GM12878 (cell line): ENCODE measurements around the gene HINT2. TPM values are rescaled to one million over a fixed set of nuclear protein-coding genes. Genes with fewer than 3 reads are reported as not detected.

Source experiments
- BACH1 ChIP-seq: fragments of 450-650 bp; IDR thresholded peaks from 2 replicates; pipeline ENCODE4 v1.6.1; 2017; ENCODE audit warnings: mild to moderate bottlenecking, borderline replicate concordance
- CHD1 ChIP-seq: IDR thresholded peaks from 2 replicates; pipeline ENCODE4 v1.6.1; 2012; ENCODE audit warnings: low read depth, low read length, improper control_type of control experiment
- CREM ChIP-seq: IDR thresholded peaks from 2 replicates; pipeline ENCODE4 v1.6.1; 2014; ENCODE audit warnings: antibody characterized with exemption, low read depth
- E2F8 ChIP-seq: fragments of 450-650 bp; IDR thresholded peaks from 2 replicates; pipeline ENCODE4 v1.6.1; 2018; ENCODE audit warnings: mild to moderate bottlenecking, low read depth, moderate library complexity; ENCODE audit not compliant: partially characterized antibody
- FOS ChIP-seq: IDR thresholded peaks from 3 replicates; pipeline ENCODE4 v1.6.1; 2011; ENCODE audit warnings: borderline replicate concordance; ENCODE audit not compliant: insufficient read length; ENCODE audit errors: extremely low read depth
- IRF3 ChIP-seq: fragments of 450-650 bp; IDR thresholded peaks from 2 replicates; pipeline ENCODE4 v1.6.1; 2014; ENCODE audit warnings: mild to moderate bottlenecking
- IRF5 ChIP-seq: fragments of 450-650 bp; IDR thresholded peaks from 2 replicates; pipeline ENCODE4 v1.6.1; 2017; ENCODE audit warnings: borderline replicate concordance
- KAT2A ChIP-seq: conservative IDR thresholded peaks from 2 replicates; pipeline ENCODE4 v1.6.1; 2011; ENCODE audit warnings: low read depth, low read length; ENCODE audit not compliant: control insufficient read depth
- MEF2B ChIP-seq: fragments of 450-650 bp; IDR thresholded peaks from 2 replicates; pipeline ENCODE4 v1.6.1; 2018; ENCODE audit warnings: mild to moderate bottlenecking, moderate library complexity; ENCODE audit not compliant: partially characterized antibody, poor library complexity, severe bottlenecking
- MTA2 ChIP-seq: fragments of 450-650 bp; IDR thresholded peaks from 2 replicates; pipeline ENCODE4 v1.6.1; 2016; ENCODE audit warnings: low read depth, mild to moderate bottlenecking, moderate library complexity
- MTA3 ChIP-seq: IDR thresholded peaks from 2 replicates; pipeline ENCODE4 v1.6.1; 2012; ENCODE audit warnings: low read length, inconsistent platforms, borderline replicate concordance
- PAX8 ChIP-seq: fragments of 450-650 bp; IDR thresholded peaks from 2 replicates; pipeline ENCODE4 v1.6.1; 2017; ENCODE audit warnings: mild to moderate bottlenecking, moderate library complexity
- PML ChIP-seq: IDR thresholded peaks from 2 replicates; pipeline ENCODE4 v1.6.1; 2012; ENCODE audit warnings: low read length, inconsistent platforms
- RCOR1 ChIP-seq: conservative IDR thresholded peaks from 2 replicates; pipeline ENCODE4 v1.6.1; 2012; ENCODE audit warnings: low read depth, low read length, improper control_type of control experiment
- ZBED1 ChIP-seq: IDR thresholded peaks from 2 replicates; pipeline ENCODE4 v1.6.1; 2016; ENCODE audit warnings: borderline replicate concordance
- ZBTB11 ChIP-seq: fragments of 450-650 bp; formaldehyde crosslinking; IDR thresholded peaks from 2 replicates; pipeline ENCODE4 v1.5.0; 2022; ENCODE audit warnings: mild to moderate bottlenecking, missing genetic modification characterization
- ZNF24 ChIP-seq: fragments of 450-650 bp; IDR thresholded peaks from 2 replicates; pipeline ENCODE4 v1.6.1; 2017; ENCODE audit warnings: antibody characterized with exemption, mild to moderate bottlenecking
- ZNF687 ChIP-seq: fragments of 450-650 bp; IDR thresholded peaks from 2 replicates; pipeline ENCODE4 v1.6.1; 2017; ENCODE audit warnings: mild to moderate bottlenecking, moderate library complexity
- polyA plus RNA-seq, 11 experiments: library from polyadenylated mRNA; depleted of rRNA in 4 of 11; unstranded in 6 of 11; stranded (reverse) in 5 of 11; fragments of >200 nt; fragmentation: Nextera tagmentation in 4 of 11; fragmentation: Illumina TruSeq in 1 of 11; extraction: Ambion mirVana in 4 of 11; extraction: Trizol in 1 of 11; gene quantifications; 1 replicate in 1 of 11; 2 replicates in 10 of 11; pipeline versions ENCODE4 v1.2.1 to v1.2.3, GENCODE V29; 2011 to 2016; ENCODE audit warnings: inconsistent platforms in 2 of 11, missing spikeins in 2 of 11, low read depth in 1 of 11
- total RNA-seq, 4 experiments: library from RNA; depleted of rRNA in 3 of 4; stranded (reverse); fragments of >200 nt in 3 of 4; fragmentation: Illumina TruSeq in 1 of 4; extraction: Trizol in 1 of 4; gene quantifications; 2 replicates each; pipeline versions ENCODE4 v1.2.1 to v1.2.3, GENCODE V29; 2013 to 2021

Gene HINT2
- total and polyA plus RNA-seq, 10 of the 15 experiments (the other 5 are each of a cell fraction or from before 2014, with no cell fraction given) = 12.1 to 144 (median 51.7) TPM

GRCh38 chr9:35844628-35845270 lies 29.9 kb upstream of the HINT2 start (continued):
- TF ChIP-seq E2F8 = no peak
- TF ChIP-seq BACH1 = no peak
- no peak for TF ChIP-seq FOS
- no peak for TF ChIP-seq PAX8
- TF ChIP-seq MEF2B = peak; percentile 67
- no peak for TF ChIP-seq IRF3
- TF ChIP-seq MTA3 = no peak
- no peak for TF ChIP-seq KAT2A
- no peak for TF ChIP-seq ZBTB11
- no peak for TF ChIP-seq PML
- TF ChIP-seq ZNF687 = no peak
- no peak for TF ChIP-seq IRF5
- TF ChIP-seq ZBED1 = no peak
- no peak for TF ChIP-seq ZNF24
- TF ChIP-seq MTA2 = 0 out of 2 replicates have a peak, but pooled peaks have one; percentile 8
- TF ChIP-seq RCOR1 = no peak
- TF ChIP-seq CREM = peak; percentile 50; the same call in 1 of the 2 replicates
- no peak for TF ChIP-seq CHD1
